DND-41 (cell line): Measurements from ENCODE around the gene SATB1.

ENCODE experiments used
- CTCF ChIP-seq: IDR thresholded peaks from 2 replicates; pipeline ENCODE4 v1.5.1; 2012; ENCODE audit warnings: borderline replicate concordance, low read length, moderate library complexity, mild to moderate bottlenecking; ENCODE audit not compliant: poor library complexity, severe bottlenecking; ENCODE audit errors: extremely low read depth
- EZH2 ChIP-seq: IDR thresholded peaks from 3 replicates; pipeline ENCODE4 v1.6.1; 2012; ENCODE audit warnings: borderline replicate concordance, low read depth, mild to moderate bottlenecking, moderate library complexity, low read length, inconsistent platforms; ENCODE audit not compliant: severe bottlenecking

- TF ChIP-seq CTCF, result no peak
- no peak for TF ChIP-seq EZH2
These were observed 9.6 kb upstream of the SATB1 start for GRCh38 chr3:18434711-18435110.
